Measurements from ENCODE around the gene FAM193B.
A peak's percentile ranks its signal among the peaks of the same experiment; 100 is the strongest.

Gene FAM193B

DNA sequence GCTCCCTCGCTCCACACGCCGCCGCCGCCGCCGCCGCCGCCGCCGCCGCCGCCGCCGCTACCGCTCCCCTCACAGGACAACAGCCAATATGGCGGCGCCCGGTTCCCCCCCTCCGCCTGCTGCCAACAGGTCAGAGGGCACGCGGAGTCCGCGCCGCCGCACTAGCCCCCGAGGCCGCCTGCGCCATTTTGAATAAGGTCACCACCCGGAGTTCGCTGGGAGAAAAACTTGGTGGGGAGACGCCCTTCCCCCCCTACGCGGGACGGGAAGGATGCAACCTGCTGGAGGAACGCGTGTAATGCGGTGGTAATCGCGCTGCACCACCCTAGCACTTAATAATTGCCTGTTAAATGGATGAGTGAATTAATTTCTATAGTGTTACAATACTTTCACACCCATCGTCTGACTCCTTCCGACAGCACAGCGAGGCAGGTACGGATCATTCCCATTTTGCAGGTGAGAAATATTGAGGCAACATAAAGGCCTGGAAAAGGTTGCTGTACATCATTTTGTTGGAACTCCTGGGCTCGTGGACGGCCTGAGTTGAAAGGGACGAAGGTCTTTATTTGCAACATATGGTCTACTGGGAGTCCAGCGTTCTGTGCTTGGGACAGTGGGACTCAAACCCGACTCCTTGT is at the start of gene FAM193B:
Gene FAM193B (minus strand): TSS at position 90 of the 638 bp plus-strand sequence. CDS start 105 bp downstream, outside the sequence.
- peak; percentile 89 to 93 for DNase-seq

DNA sequence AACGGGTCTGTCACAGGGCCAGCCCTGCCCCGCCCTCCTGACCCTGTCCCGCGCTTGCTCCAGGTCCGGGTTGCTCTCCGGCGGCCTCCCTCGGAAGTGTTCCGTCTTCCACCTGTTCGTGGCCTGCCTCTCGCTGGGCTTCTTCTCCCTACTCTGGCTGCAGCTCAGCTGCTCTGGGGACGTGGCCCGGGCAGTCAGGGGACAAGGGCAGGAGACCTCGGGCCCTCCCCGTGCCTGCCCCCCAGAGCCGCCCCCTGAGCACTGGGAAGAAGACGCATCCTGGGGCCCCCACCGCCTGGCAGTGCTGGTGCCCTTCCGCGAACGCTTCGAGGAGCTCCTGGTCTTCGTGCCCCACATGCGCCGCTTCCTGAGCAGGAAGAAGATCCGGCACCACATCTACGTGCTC is 49.8 kb upstream of the FAM193B start:
- no peak for DNase-seq

DNA sequence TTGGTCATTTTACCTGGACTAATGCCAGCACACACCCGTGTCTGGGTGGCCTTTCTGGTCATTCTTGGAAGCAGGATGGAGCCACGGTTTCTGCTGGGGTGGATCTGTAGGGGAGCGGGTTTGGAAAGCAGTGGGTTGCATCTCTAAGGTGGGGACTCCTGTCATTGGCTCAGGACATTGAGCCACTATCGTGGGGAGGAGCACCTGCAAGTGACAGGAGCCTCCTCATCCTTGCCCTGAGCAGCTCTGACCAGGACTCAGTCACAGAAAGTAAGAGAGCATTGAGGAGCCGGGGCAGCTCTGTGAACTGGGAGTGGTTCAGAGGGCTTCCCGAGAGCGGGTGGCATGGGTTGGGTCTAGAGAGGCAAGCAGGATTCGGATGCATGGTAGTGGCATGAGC is 49.3 kb upstream of the FAM193B start:
- DNase-seq: no peak

DNA sequence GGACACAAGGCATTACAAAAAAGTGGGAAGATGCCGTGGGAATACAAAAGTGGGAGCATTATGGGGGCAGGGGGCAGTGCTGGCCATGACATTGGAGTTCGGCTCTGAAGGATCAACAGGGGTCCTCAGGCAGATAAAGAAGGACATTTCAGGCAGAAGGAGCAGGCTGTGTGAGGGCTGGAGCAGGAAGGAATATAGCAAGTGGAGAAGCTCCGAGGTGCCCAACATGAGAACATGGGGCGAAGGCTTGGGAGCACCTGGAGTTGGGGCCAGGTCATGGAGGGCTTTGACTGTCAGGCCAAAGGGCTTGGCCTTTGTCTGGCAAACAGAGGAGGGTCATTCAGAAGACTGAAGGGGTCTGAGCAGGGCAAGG is 48.1 kb upstream of the FAM193B start:
- no peak for DNase-seq

DNA sequence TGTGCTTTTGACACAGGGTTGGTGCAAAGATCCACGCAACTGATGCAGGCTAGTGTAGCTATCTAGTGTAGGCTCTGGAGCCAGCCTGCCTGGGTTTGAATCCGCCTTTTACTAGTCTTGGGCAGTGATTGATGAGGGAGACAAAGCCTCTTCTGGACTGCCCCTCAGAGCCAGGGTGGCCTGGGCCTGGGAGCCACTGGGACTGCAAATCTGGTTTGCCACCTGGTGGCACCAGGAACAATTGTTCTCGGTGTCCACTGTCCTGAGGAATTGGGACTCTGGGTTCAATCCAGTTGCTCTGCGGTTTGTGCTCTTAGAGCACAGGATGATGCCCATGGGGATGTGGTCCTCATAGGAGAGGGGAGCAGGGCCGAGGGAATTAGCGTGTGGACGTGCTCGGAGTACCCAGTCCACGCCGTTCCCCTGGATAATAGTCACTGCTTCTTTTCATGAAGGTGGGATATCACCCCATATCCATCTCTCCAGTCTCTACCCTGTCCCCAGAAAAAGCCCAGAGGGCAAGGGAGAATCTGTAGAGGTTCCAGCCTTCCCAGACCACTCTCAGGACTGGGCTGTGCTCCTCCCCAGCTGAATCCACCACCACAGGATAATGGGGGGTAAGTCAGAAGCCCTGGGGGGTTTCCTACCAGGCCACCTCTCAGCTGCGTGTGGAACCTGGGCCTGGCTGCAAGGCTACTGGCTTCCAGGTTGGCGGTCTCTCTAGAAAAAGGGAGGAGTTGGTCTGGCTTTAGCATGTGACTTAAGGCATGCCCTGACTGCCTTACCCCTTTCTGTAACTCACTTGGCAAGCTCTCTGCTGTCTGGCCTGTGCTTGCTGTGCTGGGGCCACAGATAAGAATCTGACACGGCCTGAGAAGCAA is 47.5 kb upstream of the FAM193B start:
- DNase-seq: no peak

DNA sequence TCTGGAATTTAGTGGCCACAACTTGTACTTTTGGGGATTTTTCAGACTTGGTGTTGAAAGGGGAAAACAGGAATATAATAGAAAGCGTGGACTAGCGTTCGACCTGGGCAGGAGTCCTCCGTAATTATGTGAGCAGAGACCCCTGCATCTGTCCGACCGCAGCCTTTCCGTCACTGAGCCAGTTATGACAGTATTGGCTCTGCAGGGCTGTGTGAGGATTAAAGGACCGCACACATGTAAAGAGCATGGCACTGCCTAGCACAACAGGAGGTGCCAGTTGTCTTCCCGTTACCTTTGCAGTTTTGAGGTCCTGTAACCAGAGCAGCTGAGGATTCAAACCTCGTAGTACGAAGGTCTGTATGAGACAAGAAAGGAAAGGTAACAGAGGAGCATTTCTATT is 46.8 kb upstream of the FAM193B start:
- DNase-seq: no peak

DNA sequence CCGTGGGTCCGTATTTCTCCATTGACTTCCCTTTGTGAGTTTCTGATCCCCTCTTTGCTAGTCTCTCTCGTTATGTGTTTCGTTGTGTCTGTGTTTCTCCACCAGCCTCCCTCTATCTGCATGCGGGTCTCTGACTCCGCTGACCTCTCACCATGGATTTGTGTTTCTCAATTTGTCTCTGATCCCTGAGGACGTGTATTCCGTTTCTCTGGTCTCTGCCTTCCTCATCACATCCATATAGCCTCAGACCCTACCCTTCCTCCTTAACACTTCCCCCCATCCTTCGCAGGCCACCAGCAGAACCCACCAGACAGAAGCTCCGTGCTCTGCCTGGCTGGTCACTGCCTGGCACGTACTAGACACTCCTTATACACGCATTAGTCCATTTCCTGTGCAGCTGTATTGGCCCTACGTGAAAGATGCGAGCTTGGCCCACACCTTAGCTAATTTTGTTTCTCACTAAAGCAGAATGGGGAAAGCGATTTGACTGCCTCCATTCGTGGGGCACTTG is 46.2 kb upstream of the FAM193B start:
- DNase-seq: no peak

DNA sequence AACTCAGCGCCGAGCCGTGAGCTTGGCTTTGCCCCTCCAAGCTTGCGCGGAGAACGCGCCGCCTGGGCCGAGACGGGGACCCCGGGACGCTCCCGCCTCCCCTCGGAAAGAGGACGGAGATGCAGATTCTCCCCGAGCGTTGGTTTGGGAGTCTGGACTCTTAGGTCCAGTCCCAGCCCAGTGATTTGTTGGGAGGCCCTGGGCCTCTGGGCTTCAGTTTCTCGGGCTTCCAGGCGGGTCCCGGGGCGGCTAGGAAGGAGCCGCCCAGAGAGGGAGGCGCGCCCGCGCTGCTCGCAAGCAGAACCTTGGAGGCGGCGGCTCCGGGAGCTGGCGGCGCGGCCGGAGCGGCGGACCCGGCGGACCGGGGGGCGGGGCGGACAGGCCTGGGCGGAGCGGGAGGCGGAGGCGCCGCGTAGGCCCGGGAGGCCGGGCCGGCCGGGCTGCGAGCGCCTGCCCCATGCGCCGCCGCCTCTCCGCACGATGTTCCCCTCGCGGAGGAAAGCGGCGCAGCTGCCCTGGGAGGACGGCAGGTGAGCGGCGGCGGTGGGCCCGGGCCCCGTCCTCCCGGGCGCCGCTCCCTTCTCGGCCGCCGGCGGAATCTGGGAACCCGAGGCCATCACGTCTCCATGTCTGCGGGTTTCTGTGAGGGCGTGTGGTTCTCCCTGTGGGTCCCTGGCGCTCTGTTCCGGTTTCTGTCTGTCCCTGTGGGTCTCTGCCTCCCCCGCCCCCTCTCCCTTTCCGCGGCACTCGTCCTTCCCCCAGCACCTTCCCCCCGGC is 45.6 kb upstream of the FAM193B start, which contains the start of gene B4GALT7:
Gene B4GALT7 (plus strand): TSS at position 402 of the 777 bp plus-strand sequence. CDS start 79 bp downstream, at position 481.
- DNase-seq: peak; percentile 20 to 77

DNA sequence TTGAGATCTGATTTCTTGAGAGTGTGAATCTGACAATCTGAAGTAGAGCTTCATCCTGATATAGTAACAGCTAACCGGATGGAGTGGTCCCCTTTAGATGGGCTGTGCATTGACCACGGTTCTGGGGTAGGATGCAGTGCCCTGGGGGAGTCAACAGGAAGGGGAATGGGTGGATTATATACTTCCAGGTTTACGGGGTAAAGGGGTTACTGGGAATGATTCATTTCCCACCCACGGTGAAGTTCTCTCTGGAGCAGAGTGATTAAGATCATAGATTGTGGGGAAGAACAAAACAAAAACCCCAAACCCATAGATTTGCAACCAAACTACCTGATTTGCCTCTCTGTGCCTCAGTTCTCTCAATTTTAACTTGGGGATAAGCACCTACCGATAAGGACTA is 44.1 kb upstream of the FAM193B start:
- DNase-seq: no peak

DNA sequence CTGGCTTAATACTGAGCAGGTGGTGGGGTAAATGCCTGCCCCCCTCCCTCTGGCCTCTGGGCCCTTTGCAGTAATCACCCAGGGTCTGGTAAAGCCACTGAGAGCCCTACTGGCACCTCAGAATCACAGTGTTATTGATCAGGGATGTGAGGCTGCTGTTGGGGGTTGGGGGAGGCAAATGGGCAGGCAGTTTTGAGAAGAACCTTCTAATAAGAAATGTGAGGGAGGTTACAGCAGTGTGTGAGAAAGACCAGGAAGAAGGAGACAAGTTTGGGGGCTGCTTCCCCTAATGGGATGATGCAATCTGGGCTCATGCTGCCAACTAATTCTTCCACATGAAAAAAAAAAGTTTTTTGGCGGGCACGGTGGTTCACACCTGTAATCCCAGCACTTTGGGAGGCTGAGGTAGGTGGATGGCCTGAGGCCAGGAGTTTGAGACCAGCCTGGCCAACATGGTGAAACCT is 42.4 kb upstream of the FAM193B start:
- DNase-seq: no peak

DNA sequence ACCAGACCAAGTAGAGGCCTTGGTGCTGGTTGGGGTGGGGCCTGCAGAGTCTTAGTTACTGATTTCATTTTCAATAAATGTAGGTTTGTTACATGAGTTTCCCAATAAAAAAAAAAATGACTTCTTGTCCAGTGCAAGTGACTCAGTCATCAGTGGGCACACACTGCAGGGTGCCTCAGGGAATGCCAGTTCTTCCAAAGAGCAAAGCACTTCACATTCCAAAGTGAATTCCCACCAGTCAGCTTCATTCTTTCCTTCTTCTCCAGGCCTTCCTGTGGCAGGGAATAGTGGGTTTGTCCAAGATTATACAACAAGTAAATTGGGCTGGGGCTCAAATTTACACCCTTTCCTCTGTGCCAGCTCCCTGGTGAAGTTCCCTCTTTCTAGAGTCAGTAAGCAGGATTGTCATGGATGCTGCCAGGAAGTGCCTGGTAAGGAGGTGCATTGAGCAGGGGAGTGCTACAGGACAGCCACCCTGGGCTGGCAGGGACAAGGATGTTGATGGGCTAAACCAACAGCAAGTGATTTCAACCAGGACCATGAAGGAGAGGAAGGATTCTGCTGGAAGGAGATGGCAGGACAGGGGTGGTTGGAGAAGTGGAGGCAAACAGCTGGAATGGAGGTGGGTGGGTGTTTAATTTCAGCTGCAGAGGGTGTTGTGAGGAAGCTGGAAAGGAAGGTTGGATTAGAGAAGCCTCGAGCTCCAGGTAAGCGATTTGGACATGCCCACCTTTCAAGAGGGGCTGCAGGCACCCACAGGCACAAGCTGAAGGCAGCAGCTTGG is 41.8 kb upstream of the FAM193B start:
- DNase-seq: no peak

DNA sequence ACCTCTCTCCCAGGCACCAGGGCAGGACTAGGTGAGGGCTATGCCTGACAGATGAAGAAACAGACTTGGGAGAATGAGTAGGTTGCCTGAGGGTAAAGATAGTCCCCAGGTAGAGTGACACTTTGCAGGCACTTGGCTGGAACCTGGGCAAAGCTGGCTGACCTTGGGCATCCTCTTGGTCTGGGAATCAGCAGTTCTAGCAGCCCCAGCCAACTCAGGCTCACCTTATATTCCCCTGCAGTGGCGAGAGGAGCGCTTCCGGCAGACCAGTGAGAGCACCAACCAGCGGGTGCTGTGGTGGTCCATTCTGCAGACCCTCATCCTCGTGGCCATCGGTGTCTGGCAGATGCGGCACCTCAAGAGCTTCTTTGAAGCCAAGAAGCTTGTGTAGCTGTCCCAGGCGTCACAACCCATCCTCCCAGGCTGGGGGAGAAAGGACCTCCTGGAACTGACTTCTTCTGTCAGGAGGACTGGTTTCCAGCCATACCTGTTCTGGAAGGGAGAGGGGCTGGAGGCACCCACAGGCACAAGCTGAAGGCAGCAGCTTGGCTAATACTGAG is 40.7 kb upstream of the FAM193B start:
- DNase-seq: no peak

DNA sequence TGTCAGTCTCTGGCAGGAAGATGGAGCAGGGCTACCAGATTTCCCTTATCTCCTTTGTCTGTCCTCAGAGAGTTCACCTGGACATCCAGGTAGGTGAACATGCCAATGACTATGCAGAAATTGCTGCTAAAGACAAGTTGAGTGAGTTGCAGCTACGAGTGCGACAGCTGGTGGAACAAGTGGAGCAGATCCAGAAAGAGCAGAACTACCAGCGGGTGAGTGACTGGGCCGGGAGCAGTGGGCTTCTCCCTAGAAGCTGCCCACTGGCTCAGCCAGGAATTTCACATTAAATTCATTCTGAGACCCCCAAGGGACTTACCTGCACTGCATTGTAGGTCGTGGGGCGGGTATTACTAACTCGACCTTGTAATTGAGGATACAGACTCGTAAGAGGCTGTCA is 39.7 kb upstream of the FAM193B start:
- DNase-seq: no peak

DNA sequence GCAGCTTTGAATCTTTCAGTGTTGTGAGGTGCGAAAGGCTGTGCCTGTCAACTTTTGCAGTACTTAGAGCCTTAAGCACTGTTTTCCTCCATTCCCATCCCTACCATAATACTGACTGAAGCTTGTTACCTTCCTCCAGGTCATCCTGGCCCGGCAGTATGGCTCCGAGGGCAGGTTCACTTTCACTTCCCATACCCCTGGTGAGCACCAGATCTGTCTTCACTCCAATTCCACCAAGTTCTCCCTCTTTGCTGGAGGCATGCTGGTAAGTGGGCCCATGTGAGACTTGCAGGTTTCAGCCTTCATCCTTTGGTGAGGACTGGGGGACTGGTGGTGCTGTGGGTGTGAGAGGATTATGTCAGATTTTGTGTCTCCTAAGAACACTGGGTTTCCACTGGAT is 39.1 kb upstream of the FAM193B start:
- no peak for DNase-seq

DNA sequence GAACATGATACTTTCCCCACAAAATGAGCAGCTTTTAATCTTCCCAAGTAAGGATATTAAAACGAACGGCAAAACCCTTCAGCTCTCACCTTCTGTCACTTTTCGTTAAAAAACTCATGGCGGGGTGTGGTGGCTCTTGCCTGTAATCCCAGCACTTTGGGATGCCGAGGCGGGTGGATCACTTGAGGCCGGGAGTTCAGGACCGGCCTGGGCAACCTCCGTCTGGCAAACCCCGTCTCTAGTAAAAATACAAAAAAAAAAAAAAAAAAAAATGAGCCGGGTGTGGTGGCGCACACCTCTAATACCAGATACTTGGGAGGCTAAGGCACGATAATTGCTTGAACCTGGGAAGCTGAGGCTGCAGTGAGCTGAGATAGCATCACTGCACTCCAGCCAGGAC is 38.5 kb upstream of the FAM193B start:
- no peak for DNase-seq

DNA sequence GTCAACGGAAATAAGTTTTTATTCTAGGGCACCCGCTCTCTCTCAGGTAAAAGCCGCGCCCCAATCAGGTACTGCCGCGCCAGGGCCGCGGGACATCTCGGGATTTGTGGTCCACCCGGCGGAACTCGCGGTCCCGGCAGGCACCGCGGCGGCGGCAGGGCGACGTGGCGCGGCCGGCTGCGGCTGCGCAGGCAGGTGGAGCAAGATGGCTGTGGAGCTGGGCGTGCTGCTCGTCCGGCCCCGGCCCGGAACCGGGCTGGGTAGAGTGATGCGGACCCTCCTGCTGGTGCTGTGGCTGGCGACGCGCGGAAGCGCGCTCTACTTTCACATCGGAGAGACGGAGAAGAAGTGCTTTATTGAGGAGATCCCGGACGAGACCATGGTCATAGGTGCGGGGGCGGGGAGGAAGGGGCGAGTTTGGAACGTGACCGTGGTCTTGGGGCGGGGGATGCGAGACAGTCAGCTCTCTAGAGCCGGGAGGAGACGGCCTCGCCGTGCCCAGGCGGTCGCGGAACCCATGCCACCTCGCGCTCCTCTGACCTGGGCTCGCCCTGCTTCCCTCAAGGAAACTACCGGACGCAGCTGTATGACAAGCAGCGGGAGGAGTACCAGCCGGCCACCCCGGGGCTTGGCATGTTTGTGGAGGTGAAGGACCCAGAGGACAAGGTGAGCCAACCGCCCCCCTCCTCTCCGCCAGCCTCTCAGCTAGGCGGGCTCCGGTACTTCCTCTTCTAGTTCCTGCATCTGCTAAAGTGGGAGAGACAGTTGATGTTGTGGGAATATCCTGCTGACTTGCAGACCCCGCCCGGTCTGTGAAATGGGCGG is 37.9 kb upstream of the FAM193B start, which contains the start of gene TMED9:
Gene TMED9 (plus strand): TSS at position 194 of the 825 bp plus-strand sequence. CDS start 12 bp downstream, at position 206.
- DNase-seq: peak; percentile 21 to 81

DNA sequence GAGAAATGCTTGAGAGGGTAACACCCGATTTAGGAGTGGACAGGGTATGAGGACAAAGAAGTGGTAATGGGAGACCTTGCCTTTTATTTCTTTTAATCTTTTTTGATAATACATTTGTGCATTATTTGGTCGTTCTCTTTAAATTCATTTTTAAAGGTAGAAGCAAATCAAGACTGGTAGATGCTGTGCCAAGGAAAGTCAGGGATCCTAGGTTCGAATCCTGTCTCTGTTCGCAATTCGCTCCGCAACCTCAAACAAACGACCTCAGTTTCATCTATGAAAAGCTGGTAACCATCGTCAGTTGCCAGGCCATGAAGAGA is 37.3 kb upstream of the FAM193B start:
- DNase-seq: no peak

DNA sequence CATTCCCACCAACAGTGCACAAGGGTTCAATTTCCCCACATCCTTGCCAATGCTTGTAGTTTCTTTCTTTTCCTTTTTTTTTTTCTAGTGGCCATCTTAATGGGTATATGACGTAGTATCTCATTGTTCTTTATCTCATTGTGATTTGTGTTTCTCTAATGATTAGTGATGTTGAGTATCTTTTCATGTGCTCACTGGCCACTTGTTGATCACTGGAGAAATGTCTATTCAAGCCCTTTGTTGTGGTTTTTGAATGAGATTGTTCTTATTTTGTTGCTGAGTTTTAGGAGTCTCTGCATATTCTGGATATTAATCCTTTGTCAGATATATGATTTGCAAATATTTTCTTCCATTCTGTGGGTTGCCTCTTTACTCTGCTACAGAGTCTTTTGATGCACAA is 36.0 kb upstream of the FAM193B start:
- no peak for DNase-seq

DNA sequence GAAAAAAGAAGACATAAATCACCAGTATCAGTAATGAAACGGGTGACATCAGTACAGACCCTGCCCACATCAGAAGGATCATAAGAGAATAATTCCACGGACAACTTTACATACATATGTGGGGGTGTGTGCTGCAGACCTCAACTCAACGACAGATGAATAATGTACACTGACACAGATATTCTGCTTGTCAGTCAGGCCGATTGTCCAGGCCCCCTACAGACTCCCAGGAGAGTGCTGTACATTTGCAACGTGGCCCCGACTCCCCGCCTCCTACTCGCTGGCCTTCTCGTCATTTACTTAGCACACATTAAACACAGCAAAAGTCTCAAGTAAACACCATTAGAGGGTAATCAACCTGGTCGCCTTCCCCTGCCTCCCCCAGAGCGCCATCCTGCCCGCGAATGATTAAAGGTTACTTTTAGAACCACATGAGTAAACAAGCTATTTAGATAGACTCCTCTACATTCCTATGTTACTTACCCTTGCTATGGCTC is 34.1 kb upstream of the FAM193B start:
- DNase-seq: no peak

DNA sequence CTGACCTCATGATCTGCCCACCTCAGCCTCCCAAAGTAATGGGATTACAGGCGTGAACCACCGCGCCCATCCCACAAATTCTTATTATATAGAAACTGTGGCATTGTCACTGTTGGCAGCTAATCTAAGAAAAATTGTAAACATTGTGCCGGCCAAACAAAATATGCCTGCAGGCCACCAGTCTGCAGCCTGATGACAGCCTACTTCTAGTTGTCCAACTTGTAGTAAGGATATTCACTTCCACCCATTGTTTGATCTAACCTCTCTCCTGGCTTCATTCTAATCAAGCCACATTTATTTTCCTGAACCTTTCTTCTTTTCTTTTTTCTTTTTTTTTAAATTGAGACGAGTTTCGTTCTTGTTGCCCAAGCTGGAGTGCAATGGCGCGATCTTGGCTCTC is 24.0 kb upstream of the FAM193B start:
- DNase-seq: no peak

DNA sequence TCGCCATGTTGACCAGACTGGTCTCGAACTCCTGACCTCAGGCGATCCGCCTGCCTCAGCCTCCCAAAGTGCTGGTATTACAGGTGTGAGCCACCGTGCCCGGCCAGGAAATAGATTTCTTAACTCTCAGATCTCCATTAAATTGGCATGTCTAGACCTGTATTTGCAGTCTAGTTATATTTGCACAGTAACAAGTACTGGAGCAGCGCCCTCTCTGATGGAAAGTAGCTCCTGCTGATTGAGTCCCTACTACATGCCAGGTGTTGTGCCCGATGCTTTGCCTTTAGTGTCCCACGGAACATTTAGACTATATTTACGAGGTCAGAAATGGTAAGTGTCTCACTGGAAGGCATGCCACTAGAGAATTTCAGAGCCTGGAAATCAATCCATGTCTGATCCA is 21.8 kb upstream of the FAM193B start:
- no peak for DNase-seq

All from NCI-H446 (cell line).